Activated T-cell treated with anti-CD3 and anti-CD28 coated beads for 24 hours (primary cell): ENCODE measurements around the gene MCFD2.

Experiments used
- DNase-seq: peaks from one replicate; pipeline ENCODE4 v3.0.0-alpha.2; 2020; ENCODE audit warnings: low read depth

MCFD2 gene

DNA sequence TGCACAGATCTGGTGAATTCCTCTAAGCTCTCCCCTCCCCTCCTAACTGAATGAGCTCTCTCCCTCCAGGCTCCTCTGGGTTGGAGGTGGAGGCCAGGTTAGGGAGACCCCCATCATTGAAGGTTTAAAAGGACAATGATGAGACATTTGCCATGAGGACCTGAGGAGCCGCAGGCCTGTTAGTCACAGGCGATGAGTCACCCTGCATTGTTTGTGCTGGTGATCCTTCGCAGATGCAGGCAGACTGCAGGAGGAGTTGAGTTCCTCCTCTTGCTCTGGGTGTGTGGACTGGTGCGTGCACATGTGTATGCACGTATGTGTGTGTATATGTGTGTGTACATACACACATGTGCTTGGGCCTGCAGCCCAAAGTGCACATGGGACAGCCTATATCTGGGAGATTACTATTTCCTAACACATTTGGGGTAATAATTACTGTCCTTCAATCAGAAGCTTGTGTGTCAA is 42.0 kb downstream of the MCFD2 start:
- peak; percentile 4 for DNase-seq

- DNase-seq, result no peak
These were observed 42.6 kb downstream of the MCFD2 start for GRCh38 chr2:46872902-46873603.

DNA sequence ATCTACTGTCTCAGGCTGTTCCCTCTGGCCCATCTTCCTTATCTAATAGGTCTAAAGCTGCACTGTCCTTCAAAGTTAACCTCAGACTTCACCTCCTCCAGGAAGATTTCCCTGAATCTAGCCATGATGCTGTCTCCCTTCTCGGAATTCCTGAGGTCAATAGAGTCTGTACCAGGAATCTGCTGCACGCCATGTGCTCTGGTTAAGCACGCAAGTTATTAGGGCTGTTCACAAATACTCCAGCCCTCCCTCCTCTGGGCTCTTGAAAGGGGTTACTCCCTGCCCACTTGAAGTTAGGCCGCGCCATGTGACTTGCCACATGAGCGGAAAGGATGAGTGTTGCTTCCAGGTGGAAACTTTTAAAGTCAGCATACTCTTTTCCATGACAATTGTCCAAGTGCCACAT is 43.6 kb downstream of the MCFD2 start:
- DNase-seq, result no peak

- DNase-seq, result no peak
These were observed 45.4 kb downstream of the MCFD2 start for GRCh38 chr2:46870051-46870839.

- DNase-seq, result no peak
These were observed 46.0 kb downstream of the MCFD2 start for GRCh38 chr2:46869621-46870020.

- no peak for DNase-seq
These were observed 48.8 kb downstream of the MCFD2 start for GRCh38 chr2:46866770-46867246.

GRCh38 chr2:46865181-46865970 is 50.2 kb downstream of the MCFD2 start:
- no peak for DNase-seq

DNA sequence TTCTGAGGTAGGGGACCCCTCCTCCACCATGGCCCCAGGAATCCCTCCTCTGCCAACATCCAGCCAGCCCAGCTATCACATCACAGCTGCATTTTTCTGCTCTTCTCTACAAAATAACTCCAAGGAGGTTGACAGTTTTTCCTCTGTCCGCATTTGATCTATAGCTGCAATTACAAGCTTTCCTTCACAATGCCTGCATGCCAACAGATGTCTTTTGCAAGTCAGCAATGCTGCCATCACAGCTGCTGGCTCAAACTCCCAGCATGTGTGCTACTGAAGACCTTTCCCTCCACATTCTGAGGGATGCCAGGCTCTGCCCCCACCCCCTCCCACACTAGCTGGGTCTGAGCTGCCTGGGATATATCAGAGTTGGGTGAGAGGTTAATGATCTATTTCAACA is 51.7 kb downstream of the MCFD2 start:
- DNase-seq, result no peak

GRCh38 chr2:46862514-46862913 is 53.1 kb downstream of the MCFD2 start:
- no peak for DNase-seq

DNA sequence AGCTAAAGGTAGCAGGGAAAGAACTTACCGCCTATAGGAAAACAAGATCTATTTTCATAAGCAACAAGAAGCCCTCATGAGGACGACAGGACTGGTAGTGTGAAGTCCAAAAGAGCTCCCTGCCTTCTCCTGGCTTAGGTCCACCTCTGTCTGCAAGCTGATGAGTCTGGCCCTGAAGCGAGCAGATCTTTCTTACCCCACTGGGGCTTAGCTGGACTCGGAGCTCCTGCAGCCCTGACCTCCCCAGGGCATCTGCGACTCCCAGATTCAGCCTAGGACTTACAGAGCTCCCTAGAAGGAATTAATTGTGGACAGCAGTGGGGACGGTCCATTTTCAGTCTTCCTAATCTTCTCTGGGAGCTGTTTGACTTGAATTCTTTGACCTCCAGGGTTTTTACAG is 53.7 kb downstream of the MCFD2 start:
- no peak for DNase-seq

- no peak for DNase-seq
These were observed 56.1 kb downstream of the MCFD2 start for GRCh38 chr2:46859482-46859881.

DNA sequence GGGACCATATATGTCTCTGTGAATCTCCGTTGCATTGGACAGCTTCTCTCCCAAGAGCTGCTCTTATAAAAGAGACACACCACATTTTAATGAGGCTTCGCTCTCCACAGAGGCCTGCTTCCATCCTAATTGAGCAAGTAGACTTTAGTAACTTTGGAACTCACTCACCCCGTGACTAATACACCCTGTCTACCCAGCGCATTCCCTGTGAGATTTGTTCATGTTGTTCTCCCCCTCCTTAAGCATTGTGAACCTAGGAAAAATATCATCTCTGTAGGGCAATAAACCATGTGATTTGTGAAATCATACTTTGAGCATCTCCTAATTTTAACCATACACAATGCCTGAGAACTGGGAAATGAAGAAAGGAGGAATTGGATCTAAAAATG is 56.9 kb downstream of the MCFD2 start:
- no peak for DNase-seq

- no peak for DNase-seq
These were observed 57.5 kb downstream of the MCFD2 start for GRCh38 chr2:46857871-46858701.

DNA sequence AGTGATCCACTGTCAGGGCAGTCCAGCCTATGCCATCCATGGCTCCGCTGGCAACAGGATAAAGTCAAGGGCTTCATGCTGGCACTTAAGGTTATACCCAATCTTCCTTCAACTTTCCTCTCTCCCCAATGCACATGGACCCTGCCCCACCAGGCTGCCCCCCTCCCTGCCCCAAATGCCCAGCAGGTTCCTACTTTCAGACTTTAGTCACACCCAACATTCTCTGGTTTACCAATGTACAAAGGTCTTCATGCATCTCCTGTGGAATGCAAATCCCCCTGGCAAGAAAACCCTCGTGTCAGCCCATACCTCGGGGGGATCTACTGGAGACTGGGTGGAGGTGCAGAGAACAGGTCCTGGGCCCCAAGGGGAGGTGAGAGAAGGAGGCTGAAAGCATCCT is 59.3 kb downstream of the MCFD2 start:
- DNase-seq, result no peak

DNA sequence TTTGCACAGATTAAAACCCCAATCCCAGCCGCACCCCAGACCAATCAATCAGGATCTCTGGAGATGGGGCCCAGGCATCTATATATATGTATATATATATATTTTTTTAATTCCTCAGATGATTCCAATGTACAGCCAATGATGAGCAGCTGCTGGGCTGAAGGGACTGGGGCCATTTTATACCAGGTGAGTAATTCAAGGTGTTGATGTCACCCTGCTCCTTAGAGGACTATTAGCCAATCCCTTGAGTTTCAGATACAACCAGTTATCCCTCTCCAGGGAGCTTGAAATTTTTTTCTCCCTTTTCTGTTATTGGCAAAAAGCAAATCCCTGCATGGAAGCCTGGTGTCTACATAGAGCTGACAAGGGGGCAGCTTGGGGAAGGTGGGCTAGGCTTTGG is 59.8 kb downstream of the MCFD2 start:
- DNase-seq, result no peak

DNA sequence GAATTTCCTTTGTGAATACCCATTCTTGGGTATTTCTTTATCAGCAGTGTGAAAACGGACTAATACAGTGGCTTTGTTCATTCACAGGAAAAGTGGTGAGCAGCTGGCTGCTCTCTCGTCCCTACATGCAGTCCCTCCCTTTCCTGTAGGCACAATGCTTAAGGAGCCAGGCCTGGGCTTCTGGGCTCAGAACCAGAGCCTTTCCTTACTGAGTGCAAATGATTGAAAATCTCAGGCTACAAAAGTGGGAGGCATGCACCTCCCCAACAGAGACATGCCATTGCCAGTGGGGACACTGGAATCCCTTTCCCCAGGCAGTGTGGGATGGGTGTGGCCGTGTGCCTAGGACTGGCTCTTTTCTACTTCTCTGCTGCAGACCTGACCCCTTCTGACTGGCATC is 61.3 kb downstream of the MCFD2 start:
- no peak for DNase-seq

DNA sequence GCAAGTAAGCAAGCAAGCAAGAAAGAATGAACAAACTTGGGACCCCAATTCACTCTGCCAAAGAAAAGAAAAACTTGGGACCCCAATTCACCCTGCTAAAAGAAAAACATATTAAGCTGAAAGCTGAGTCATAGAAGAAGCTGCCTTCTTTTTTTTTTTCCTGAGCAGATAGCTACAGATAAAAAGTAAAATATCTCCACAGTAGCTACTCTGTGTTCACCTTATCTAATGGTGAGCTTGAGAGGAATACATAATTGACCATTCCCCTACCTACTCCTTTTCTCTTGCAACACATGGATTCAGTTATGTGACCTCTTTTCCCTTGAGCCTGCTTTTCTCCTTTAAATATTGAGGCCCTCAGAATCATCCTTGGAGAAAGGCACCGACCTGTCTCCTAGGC is 63.0 kb downstream of the MCFD2 start:
- DNase-seq, result no peak

DNA sequence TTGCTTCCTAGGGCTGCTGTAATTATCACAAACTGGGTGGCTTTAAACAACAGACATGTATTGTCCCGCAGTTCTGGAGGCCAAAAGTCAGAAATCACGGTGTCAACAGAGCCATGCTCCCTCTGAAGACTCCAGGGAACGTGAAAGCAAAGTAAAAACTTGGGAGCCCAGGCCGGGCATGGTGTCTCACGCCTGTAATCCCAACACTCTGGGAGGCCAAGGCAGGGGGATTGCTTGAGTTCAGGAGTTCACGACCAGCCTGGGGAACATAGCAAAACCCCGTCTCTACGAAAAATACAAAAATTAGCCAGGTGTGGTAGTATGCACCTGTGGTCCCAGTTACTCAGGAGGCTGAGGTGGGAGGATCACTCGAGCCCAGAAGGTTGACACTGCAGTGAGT is 63.5 kb downstream of the MCFD2 start:
- DNase-seq, result no peak
